HepG2 (cell line): ENCODE results near the gene SULT1E1. TPM values are rescaled to one million over a fixed set of nuclear protein-coding genes. Genes with fewer than 3 reads are reported as not detected.
A peak's percentile ranks its signal among the peaks of the same experiment; 100 is the strongest.

Experiments used
- ASH2L ChIP-seq: fragments of 300-600, 200-600 bp; sonication (generic); IDR thresholded peaks from 2 replicates; pipeline ENCODE4 v1.7.0; 2017; ENCODE audit warnings: low read depth, mild to moderate bottlenecking, moderate library complexity, mixed read lengths, low read length; ENCODE audit not compliant: insufficient read length
- CEBPG ChIP-seq: IDR thresholded peaks from 2 replicates; pipeline ENCODE4 v1.6.1; 2016
- GTF3A ChIP-seq: sonication (generic); formaldehyde crosslinking; conservative IDR thresholded peaks from 2 replicates; pipeline ENCODE4 v1.4.0; 2020; ENCODE audit warnings: mild to moderate bottlenecking, missing genetic modification reagents
- HNRNPK ChIP-seq: fragments of 200-400 bp; formaldehyde crosslinking; IDR thresholded peaks from 2 replicates; pipeline ENCODE4 v1.6.1; 2018; ENCODE audit warnings: low read length, low read depth, moderate library complexity, mild to moderate bottlenecking; ENCODE audit not compliant: poor library complexity, severe bottlenecking
- KLF12 ChIP-seq: sonication (generic); formaldehyde crosslinking; IDR thresholded peaks from 2 replicates; pipeline ENCODE4 v1.4.0; 2020; ENCODE audit warnings: missing genetic modification reagents, borderline replicate concordance
- KLF13 ChIP-seq: sonication (generic); formaldehyde crosslinking; IDR thresholded peaks from 2 replicates; pipeline ENCODE4 v1.4.0; 2020; ENCODE audit warnings: mild to moderate bottlenecking, missing genetic modification reagents
- KLF16 ChIP-seq, 2 experiments: sonication (generic) in 1 of 2; formaldehyde crosslinking in 1 of 2; IDR thresholded peaks; 2 replicates each; pipeline versions ENCODE4 v1.6.1 to v1.8.0; 2016 to 2023; ENCODE audit warnings: missing genetic modification reagents in 2 of 2, missing compliant biosample characterization in 1 of 2
- NR1H2 ChIP-seq: sonication (generic); formaldehyde crosslinking; IDR thresholded peaks from 2 replicates; pipeline ENCODE4 v1.8.1; 2022; ENCODE audit warnings: low read depth, missing genetic modification reagents, borderline replicate concordance
- NR2F1 ChIP-seq, 2 experiments: fragments of 450-650 bp in 1 of 2; formaldehyde crosslinking in 1 of 2; IDR thresholded peaks; 2 replicates each; pipeline versions ENCODE4 v1.5.0 to v1.6.1; 2016 to 2020; ENCODE audit warnings: mild to moderate bottlenecking in 1 of 2, missing compliant biosample characterization in 1 of 2, missing genetic modification reagents in 1 of 2, moderate library complexity in 1 of 2
- SMAD1 ChIP-seq: sonication (generic); formaldehyde crosslinking; IDR thresholded peaks from 2 replicates; pipeline ENCODE4 v1.4.0; 2020; ENCODE audit warnings: missing genetic modification reagents, low read depth, mild to moderate bottlenecking, borderline replicate concordance
- THYN1 ChIP-seq: sonication (generic); formaldehyde crosslinking; IDR thresholded peaks from 2 replicates; pipeline ENCODE4 v1.8.1; 2023; ENCODE audit warnings: low read depth, mild to moderate bottlenecking, moderate library complexity, missing genetic modification reagents, borderline replicate concordance
- ZNF160 ChIP-seq: sonication (generic); formaldehyde crosslinking; IDR thresholded peaks from 2 replicates; pipeline ENCODE4 v1.8.0; 2022; ENCODE audit warnings: mild to moderate bottlenecking, inconsistent platforms, missing genetic modification reagents
- ZNF44 ChIP-seq: sonication (generic); formaldehyde crosslinking; IDR thresholded peaks from 2 replicates; pipeline ENCODE4 v1.5.1; 2020; ENCODE audit warnings: mild to moderate bottlenecking, missing genetic modification reagents
- ZNF557 ChIP-seq: sonication (generic); formaldehyde crosslinking; IDR thresholded peaks from 2 replicates; pipeline ENCODE4 v1.4.0; 2020; ENCODE audit warnings: missing genetic modification reagents
- ZSCAN9 ChIP-seq: IDR thresholded peaks from 2 replicates; pipeline ENCODE4 v1.6.1; 2016; ENCODE audit warnings: borderline replicate concordance
- polyA plus RNA-seq, 8 experiments: library from polyadenylated mRNA; depleted of rRNA in 3 of 8; stranded (reverse) in 7 of 8; unstranded in 1 of 8; fragments of >200 nt; fragmentation: Illumina TruSeq in 4 of 8; extraction: Trizol in 4 of 8; gene quantifications; 2 replicates each; pipeline versions ENCODE4 v1.2.1 to v1.2.3, GENCODE V29; 2011 to 2016; ENCODE audit warnings: low read depth in 4 of 8, missing spikeins in 1 of 8, mixed read lengths in 1 of 8; ENCODE audit not compliant: insufficient read depth in 1 of 8
- total RNA-seq, 5 experiments: library from RNA; depleted of rRNA; stranded (reverse); fragments of >200 nt; fragmentation: Illumina TruSeq; extraction: Trizol; gene quantifications; 2 replicates each; pipeline ENCODE4 v1.2.3, GENCODE V29; 2016; ENCODE audit warnings: low read depth in 1 of 5
- TF ChIP-seq, protein P1 (sequence below): sonication (generic); formaldehyde crosslinking; IDR thresholded peaks from 2 replicates; pipeline ENCODE4 v1.4.0; 2020; ENCODE audit warnings: missing genetic modification reagents
- TF ChIP-seq, protein P2 (sequence below): IDR thresholded peaks from 2 replicates; pipeline ENCODE4 v1.6.1; 2016; ENCODE audit warnings: low read depth
- TF ChIP-seq, protein P3 (sequence below): sonication (generic); formaldehyde crosslinking; IDR thresholded peaks from 2 replicates; pipeline ENCODE4 v1.4.0; 2020; ENCODE audit warnings: mild to moderate bottlenecking, missing genetic modification reagents
- TF ChIP-seq, protein P4 (sequence below): sonication (generic); formaldehyde crosslinking; IDR thresholded peaks from 2 replicates; pipeline ENCODE4 v1.5.0; 2020; ENCODE audit warnings: missing genetic modification reagents, mild to moderate bottlenecking, borderline replicate concordance
- TF ChIP-seq, protein P5 (sequence below): sonication (generic); formaldehyde crosslinking; conservative IDR thresholded peaks from 2 replicates; pipeline ENCODE4 v1.8.1; 2023; ENCODE audit warnings: missing genetic modification reagents

SULT1E1 gene
- total and polyA plus RNA-seq, 2 of the 13 experiments (the other 11 are each of a cell fraction or from before 2014, with no cell fraction given) = 1.7 to 3.9 TPM

DNA sequence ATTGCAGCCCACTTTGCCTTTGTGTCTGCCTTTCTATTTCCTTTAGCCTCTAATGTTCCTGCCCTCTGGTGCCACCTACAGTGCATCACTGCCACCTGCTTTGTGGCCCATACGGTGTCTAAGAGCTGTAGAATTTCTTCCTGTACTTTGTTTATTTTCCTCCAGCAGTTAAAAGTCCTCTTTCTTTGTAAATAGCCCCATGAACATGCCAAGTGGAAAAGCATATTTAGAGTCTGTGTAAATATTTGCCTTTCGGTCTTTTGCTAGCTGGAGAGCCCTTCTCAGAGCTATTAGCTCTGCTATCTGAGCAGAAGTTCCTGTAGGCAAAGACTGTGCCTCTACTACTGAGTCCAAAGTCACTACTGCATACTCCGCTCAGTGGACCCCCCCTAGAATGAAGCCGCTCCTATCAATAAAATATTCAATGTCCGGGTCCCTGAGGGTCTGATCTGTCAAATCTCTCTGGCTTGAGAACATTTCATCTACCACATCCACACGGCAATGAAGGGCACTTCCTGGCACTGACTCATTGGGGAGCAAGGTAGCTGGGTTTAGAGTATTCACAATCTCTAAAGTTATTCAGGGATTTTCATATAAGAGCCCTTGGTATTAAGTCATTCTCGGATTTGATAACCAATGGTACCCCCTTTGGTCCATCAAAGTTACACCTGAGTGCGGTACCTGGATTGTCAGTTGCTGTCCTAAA, 36.3 kb downstream of the SULT1E1 start (continued):
- peak; percentile 73; the same call in 1 of the 2 replicates for TF ChIP-seq ZSCAN9
- no peak for TF ChIP-seq SMAD1
- no peak for TF ChIP-seq NR1H2 (CRISPR knock-in tag)
- TF ChIP-seq, protein P1, sequence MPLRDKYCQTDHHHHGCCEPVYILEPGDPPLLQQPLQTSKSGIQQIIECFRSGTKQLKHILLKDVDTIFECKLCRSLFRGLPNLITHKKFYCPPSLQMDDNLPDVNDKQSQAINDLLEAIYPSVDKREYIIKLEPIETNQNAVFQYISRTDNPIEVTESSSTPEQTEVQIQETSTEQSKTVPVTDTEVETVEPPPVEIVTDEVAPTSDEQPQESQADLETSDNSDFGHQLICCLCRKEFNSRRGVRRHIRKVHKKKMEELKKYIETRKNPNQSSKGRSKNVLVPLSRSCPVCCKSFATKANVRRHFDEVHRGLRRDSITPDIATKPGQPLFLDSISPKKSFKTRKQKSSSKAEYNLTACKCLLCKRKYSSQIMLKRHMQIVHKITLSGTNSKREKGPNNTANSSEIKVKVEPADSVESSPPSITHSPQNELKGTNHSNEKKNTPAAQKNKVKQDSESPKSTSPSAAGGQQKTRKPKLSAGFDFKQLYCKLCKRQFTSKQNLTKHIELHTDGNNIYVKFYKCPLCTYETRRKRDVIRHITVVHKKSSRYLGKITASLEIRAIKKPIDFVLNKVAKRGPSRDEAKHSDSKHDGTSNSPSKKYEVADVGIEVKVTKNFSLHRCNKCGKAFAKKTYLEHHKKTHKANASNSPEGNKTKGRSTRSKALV (CRISPR knock-in tag) = no peak
- TF ChIP-seq, protein P2, sequence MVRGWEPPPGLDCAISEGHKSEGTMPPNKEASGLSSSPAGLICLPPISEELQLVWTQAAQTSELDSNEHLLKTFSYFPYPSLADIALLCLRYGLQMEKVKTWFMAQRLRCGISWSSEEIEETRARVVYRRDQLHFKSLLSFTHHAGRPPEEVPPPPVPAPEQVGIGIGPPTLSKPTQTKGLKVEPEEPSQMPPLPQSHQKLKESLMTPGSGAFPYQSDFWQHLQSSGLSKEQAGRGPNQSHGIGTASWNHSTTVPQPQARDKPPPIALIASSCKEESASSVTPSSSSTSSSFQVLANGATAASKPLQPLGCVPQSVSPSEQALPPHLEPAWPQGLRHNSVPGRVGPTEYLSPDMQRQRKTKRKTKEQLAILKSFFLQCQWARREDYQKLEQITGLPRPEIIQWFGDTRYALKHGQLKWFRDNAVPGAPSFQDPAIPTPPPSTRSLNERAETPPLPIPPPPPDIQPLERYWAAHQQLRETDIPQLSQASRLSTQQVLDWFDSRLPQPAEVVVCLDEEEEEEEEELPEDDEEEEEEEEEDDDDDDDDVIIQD = peak; percentile 99
- no peak for TF ChIP-seq HNRNPK
- TF ChIP-seq KLF12 (CRISPR knock-in tag) = no peak
- TF ChIP-seq GTF3A (CRISPR knock-in tag) = no peak
- TF ChIP-seq KLF16 (CRISPR knock-in tag; IDR thresholded peaks at IDR 0.05) = peak in 1 of 2 experiments; percentile 64; a peak in 2 of 4 replicates
- no peak for TF ChIP-seq ZNF557
- no peak for TF ChIP-seq ZNF160 (CRISPR knock-in tag)
- TF ChIP-seq, protein P3, sequence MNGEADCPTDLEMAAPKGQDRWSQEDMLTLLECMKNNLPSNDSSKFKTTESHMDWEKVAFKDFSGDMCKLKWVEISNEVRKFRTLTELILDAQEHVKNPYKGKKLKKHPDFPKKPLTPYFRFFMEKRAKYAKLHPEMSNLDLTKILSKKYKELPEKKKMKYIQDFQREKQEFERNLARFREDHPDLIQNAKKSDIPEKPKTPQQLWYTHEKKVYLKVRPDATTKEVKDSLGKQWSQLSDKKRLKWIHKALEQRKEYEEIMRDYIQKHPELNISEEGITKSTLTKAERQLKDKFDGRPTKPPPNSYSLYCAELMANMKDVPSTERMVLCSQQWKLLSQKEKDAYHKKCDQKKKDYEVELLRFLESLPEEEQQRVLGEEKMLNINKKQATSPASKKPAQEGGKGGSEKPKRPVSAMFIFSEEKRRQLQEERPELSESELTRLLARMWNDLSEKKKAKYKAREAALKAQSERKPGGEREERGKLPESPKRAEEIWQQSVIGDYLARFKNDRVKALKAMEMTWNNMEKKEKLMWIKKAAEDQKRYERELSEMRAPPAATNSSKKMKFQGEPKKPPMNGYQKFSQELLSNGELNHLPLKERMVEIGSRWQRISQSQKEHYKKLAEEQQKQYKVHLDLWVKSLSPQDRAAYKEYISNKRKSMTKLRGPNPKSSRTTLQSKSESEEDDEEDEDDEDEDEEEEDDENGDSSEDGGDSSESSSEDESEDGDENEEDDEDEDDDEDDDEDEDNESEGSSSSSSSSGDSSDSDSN (CRISPR knock-in tag) = no peak
- no peak for TF ChIP-seq ZNF44 (CRISPR knock-in tag)
- TF ChIP-seq, protein P4, sequence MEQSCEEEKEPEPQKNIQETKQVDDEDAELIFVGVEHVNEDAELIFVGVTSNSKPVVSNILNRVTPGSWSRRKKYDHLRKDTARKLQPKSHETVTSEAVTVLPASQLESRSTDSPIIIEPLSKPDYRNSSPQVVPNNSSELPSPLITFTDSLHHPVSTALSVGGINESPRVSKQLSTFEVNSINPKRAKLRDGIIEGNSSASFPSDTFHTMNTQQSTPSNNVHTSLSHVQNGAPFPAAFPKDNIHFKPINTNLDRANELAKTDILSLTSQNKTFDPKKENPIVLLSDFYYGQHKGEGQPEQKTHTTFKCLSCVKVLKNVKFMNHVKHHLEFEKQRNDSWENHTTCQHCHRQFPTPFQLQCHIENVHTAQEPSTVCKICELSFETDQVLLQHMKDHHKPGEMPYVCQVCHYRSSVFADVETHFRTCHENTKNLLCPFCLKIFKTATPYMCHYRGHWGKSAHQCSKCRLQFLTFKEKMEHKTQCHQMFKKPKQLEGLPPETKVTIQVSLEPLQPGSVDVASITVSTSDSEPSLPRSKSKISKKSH (CRISPR knock-in tag) = no peak
- TF ChIP-seq ASH2L = peak; percentile 72
- no peak for TF ChIP-seq THYN1 (CRISPR knock-in tag)
- TF ChIP-seq, protein P5, sequence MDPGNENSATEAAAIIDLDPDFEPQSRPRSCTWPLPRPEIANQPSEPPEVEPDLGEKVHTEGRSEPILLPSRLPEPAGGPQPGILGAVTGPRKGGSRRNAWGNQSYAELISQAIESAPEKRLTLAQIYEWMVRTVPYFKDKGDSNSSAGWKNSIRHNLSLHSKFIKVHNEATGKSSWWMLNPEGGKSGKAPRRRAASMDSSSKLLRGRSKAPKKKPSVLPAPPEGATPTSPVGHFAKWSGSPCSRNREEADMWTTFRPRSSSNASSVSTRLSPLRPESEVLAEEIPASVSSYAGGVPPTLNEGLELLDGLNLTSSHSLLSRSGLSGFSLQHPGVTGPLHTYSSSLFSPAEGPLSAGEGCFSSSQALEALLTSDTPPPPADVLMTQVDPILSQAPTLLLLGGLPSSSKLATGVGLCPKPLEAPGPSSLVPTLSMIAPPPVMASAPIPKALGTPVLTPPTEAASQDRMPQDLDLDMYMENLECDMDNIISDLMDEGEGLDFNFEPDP = no peak
- TF ChIP-seq KLF13 = no peak
- peak in 1 of 2 experiments; percentile 36; a peak in 1 of 4 replicates for TF ChIP-seq NR2F1 (CRISPR knock-in tag; IDR thresholded peaks at IDR 0.05)
- TF ChIP-seq CEBPG (CRISPR knock-in tag) = peak; percentile 51; the same call in 1 of the 2 replicates
